Measurements from ENCODE around the gene TMEM250.

DNA sequence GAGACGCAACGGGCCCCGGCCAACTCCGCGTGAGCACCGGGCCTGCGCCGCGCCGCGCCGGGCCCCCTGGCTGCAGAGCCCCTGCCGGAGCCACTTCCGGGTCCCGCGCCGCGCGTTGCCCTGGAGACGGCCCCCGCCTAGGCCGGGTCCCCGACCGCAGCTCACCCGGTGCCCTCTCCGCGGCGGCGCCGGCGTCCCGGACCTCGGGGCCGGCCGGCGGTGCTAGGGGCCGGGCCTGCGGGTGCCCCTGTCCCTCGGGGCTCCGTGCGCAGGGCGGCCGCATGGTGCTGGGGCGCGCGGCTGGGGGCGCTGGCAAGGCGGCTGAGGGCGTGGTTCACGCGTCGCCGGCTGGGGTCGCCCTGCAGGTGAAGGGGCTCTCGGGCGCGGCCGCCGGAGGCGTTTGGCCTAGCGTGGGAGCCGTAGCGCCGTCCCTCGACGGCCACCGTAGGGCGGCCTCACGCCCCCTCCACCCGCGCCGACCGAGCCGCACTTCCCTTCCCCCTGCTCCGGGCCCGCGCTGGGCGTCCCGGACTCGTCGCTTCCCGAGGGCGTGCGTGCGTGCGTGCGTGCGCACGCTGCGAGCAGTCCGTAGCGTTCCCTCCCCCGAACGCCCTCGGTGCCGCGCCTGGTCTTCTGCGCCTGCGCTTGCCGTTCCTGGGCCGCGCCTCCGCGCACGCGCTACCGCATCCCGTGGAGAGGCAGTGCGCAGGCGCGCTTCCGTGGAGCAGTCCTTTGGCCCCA is at the start of gene TMEM250:
- TF ChIP-seq, protein P1, sequence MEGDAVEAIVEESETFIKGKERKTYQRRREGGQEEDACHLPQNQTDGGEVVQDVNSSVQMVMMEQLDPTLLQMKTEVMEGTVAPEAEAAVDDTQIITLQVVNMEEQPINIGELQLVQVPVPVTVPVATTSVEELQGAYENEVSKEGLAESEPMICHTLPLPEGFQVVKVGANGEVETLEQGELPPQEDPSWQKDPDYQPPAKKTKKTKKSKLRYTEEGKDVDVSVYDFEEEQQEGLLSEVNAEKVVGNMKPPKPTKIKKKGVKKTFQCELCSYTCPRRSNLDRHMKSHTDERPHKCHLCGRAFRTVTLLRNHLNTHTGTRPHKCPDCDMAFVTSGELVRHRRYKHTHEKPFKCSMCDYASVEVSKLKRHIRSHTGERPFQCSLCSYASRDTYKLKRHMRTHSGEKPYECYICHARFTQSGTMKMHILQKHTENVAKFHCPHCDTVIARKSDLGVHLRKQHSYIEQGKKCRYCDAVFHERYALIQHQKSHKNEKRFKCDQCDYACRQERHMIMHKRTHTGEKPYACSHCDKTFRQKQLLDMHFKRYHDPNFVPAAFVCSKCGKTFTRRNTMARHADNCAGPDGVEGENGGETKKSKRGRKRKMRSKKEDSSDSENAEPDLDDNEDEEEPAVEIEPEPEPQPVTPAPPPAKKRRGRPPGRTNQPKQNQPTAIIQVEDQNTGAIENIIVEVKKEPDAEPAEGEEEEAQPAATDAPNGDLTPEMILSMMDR (optimal IDR thresholded peaks at IDR 0.05 in 1 of 3, IDR thresholded peaks at IDR 0.05 in 1 of 3, conservative IDR thresholded peaks at IDR 0.05 in 1 of 3; ENCODE audit: extremely low read depth in 1 of 3, insufficient read depth in 2 of 3, low read length in 3 of 3) = peak in 1 of 3 experiments; percentile 25
- TF ChIP-seq EZH2 (IDR thresholded peaks at IDR 0.05; ENCODE audit: low read length) = no peak

Measured in keratinocyte (primary cell).